ENCODE data around the gene MBTPS1. TPM values are rescaled to one million over a fixed set of nuclear protein-coding genes. Genes with fewer than 3 reads are reported as not detected.

MBTPS1 gene
- total and polyA plus RNA-seq, 2 experiments from 2014 or later, result 18.1 to 49.3 TPM

GRCh38 chr16:84155771-84156170 lies 39.0 kb upstream of the MBTPS1 start (continued):
- TF ChIP-seq, protein P1, sequence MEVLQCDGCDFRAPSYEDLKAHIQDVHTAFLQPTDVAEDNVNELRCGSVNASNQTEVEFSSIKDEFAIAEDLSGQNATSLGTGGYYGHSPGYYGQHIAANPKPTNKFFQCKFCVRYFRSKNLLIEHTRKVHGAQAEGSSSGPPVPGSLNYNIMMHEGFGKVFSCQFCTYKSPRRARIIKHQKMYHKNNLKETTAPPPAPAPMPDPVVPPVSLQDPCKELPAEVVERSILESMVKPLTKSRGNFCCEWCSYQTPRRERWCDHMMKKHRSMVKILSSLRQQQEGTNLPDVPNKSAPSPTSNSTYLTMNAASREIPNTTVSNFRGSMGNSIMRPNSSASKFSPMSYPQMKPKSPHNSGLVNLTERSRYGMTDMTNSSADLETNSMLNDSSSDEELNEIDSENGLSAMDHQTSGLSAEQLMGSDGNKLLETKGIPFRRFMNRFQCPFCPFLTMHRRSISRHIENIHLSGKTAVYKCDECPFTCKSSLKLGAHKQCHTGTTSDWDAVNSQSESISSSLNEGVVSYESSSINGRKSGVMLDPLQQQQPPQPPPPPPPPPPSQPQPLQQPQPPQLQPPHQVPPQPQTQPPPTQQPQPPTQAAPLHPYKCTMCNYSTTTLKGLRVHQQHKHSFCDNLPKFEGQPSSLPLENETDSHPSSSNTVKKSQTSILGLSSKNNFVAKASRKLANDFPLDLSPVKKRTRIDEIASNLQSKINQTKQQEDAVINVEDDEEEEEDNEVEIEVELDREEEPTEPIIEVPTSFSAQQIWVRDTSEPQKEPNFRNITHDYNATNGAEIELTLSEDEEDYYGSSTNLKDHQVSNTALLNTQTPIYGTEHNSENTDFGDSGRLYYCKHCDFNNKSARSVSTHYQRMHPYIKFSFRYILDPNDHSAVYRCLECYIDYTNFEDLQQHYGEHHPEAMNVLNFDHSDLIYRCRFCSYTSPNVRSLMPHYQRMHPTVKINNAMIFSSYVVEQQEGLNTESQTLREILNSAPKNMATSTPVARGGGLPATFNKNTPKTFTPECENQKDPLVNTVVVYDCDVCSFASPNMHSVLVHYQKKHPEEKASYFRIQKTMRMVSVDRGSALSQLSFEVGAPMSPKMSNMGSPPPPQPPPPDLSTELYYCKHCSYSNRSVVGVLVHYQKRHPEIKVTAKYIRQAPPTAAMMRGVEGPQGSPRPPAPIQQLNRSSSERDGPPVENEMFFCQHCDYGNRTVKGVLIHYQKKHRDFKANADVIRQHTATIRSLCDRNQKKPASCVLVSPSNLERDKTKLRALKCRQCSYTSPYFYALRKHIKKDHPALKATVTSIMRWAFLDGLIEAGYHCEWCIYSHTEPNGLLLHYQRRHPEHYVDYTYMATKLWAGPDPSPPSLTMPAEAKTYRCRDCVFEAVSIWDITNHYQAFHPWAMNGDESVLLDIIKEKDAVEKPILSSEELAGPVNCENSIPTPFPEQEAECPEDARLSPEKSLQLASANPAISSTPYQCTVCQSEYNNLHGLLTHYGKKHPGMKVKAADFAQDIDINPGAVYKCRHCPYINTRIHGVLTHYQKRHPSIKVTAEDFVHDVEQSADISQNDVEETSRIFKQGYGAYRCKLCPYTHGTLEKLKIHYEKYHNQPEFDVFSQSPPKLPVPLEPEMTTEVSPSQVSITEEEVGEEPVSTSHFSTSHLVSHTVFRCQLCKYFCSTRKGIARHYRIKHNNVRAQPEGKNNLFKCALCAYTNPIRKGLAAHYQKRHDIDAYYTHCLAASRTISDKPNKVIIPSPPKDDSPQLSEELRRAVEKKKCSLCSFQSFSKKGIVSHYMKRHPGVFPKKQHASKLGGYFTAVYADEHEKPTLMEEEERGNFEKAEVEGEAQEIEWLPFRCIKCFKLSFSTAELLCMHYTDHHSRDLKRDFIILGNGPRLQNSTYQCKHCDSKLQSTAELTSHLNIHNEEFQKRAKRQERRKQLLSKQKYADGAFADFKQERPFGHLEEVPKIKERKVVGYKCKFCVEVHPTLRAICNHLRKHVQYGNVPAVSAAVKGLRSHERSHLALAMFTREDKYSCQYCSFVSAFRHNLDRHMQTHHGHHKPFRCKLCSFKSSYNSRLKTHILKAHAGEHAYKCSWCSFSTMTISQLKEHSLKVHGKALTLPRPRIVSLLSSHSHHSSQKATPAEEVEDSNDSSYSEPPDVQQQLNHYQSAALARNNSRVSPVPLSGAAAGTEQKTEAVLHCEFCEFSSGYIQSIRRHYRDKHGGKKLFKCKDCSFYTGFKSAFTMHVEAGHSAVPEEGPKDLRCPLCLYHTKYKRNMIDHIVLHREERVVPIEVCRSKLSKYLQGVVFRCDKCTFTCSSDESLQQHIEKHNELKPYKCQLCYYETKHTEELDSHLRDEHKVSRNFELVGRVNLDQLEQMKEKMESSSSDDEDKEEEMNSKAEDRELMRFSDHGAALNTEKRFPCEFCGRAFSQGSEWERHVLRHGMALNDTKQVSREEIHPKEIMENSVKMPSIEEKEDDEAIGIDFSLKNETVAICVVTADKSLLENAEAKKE (CRISPR knock-in tag; IDR thresholded peaks at IDR 0.05), result no peak
- TF ChIP-seq ZNF114 (CRISPR knock-in tag; IDR thresholded peaks at IDR 0.05) (no peak), POLR2AphosphoS5 (IDR thresholded peaks at IDR 0.05; ENCODE audit: low read depth) (no peak)

DNA sequence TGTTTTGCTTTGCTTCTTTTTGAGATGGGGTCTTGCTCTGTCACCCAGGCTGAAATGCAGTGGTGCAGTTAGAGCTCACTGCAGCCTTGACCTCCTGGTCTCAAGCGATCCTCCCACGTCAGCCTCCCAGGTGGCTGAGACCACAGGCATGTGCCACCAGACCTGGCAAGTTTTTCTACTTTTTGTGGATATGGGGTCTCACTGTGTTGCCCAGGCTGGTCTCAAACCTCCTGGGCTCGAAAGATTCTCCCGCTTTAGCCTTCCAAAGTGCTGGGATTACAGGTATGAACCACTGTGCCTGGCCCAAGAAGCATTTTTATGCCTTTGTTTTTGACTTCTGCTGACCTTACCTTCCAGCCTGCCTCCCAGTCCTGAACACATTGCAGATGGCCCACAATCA lies 38.5 kb upstream of the MBTPS1 start:
- Histone ChIP-seq H3K9me2 (ENCODE audit: insufficient read depth) (no peaks in the 10 kb centered on the region), H3K27ac (ENCODE audit: low read depth) (no peak overlapping the region), H3K4me1 (ENCODE audit: insufficient read depth) (no peaks in the 10 kb centered on the region), H3K36me3 (ENCODE audit: insufficient read depth) (no peaks in the 10 kb centered on the region), H3K27me3 (ENCODE audit: insufficient read depth) (no peaks in the 10 kb centered on the region), H2AFZ (no peak overlapping the region), H4K20me1 (replicated peaks; ENCODE audit: insufficient read depth) (no peaks in the 10 kb centered on the region), H3K4me2 (no peak overlapping the region), H3K79me2 (replicated peaks; ENCODE audit: insufficient read depth) (no peaks in the 10 kb centered on the region), H3K4me3 (no peak overlapping the region), H3F3A (replicated peaks; ENCODE audit: low read depth) (no peaks in the 10 kb centered on the region)
- no peaks in the 10 kb centered on the region for H3K4me1 Mint-ChIP-seq
- H3K4me3 Mint-ChIP-seq, result no peak overlapping the region
- H3K36me3 Mint-ChIP-seq (ENCODE audit: low read depth), result no peaks in the 10 kb centered on the region
- H3K27ac Mint-ChIP-seq, result no peak overlapping the region
- no peak for DNase-seq (ENCODE audit: low spot score)
- peaks cover 2% of the 10 kb centered on the region; the same call in 2 of the 3 replicates for H3K9me3 Mint-ChIP-seq
- peaks cover 8% of the 10 kb centered on the region for H3K27me3 Mint-ChIP-seq (ENCODE audit: insufficient read depth, low read depth, poor library complexity)
- ATAC-seq, result no peak
- TF ChIP-seq JUNB (IDR thresholded peaks at IDR 0.05; ENCODE audit: unreplicated experiment), result no peak
- no peak for TF ChIP-seq ETS1 (IDR thresholded peaks at IDR 0.05)
- TF ChIP-seq, protein P1 (CRISPR knock-in tag; IDR thresholded peaks at IDR 0.05), result no peak
- TF ChIP-seq ZNF114 (CRISPR knock-in tag; IDR thresholded peaks at IDR 0.05), result no peak

Measured in GM23338 (cell line).